ENCODE measurements around the gene SYTL3. TPM values are rescaled to one million over a fixed set of nuclear protein-coding genes. Genes with fewer than 3 reads are reported as not detected.

SYTL3 gene
- total and polyA plus RNA-seq, 2 of the 8 experiments (the other 6 are each of a cell fraction or from before 2014, with no cell fraction given), result 0.27 to 0.99 TPM

DNA sequence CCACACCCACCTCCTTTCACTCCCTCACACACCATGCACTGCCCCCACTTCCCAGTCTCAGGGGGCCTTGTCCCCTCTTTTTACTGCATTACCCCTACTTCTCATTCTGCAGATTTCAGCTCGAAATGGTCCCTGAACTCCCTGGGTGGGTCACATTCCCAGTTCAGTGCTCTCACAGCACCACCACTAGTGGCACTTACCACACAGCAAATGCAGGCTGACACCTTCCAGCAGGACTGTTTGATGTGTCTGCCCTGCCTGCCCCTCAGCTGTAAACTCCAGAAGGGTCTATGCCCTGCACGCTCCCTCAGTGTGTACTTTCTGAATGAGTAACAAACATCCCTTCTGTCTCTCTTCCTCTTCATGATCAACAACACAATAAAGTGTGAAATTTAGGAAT is 9.3 kb upstream of the SYTL3 start (continued):
- no peak for TF ChIP-seq SIN3A (conservative IDR thresholded peaks at IDR 0.05 in 1 of 2, IDR thresholded peaks at IDR 0.05 in 1 of 2; ENCODE audit: low read depth in 1 of 2, low read length in 2 of 2)
- no peak for TF ChIP-seq GABPA (IDR thresholded peaks at IDR 0.05; ENCODE audit: borderline replicate concordance, insufficient read depth, low read length)
- TF ChIP-seq SIRT6 (IDR thresholded peaks at IDR 0.05; ENCODE audit: low read length), result no peak
- TF ChIP-seq RXRA (IDR thresholded peaks at IDR 0.05; ENCODE audit: insufficient read depth, low read depth, low read length), result no peak
- TF ChIP-seq NRF1 (IDR thresholded peaks at IDR 0.05; ENCODE audit: low read depth, low read length), result no peak
- no peak for TF ChIP-seq BCL11A (IDR thresholded peaks at IDR 0.05; ENCODE audit: low read depth in 2 of 2, low read length in 2 of 2)
